ENCODE results near the gene CDC42BPB.

CDC42BPB gene

GRCh38 chr14:102939820-102940561, 117.4 kb downstream of the CDC42BPB start:
- POLR2A ChIA-PET (ENCODE audit: low non-redundant PET): no interaction called here
- H3K27ac ChIP-seq: peak overlapping the region; percentile 3; the same call in 1 of the 2 replicates
- TF ChIP-seq, protein P1, sequence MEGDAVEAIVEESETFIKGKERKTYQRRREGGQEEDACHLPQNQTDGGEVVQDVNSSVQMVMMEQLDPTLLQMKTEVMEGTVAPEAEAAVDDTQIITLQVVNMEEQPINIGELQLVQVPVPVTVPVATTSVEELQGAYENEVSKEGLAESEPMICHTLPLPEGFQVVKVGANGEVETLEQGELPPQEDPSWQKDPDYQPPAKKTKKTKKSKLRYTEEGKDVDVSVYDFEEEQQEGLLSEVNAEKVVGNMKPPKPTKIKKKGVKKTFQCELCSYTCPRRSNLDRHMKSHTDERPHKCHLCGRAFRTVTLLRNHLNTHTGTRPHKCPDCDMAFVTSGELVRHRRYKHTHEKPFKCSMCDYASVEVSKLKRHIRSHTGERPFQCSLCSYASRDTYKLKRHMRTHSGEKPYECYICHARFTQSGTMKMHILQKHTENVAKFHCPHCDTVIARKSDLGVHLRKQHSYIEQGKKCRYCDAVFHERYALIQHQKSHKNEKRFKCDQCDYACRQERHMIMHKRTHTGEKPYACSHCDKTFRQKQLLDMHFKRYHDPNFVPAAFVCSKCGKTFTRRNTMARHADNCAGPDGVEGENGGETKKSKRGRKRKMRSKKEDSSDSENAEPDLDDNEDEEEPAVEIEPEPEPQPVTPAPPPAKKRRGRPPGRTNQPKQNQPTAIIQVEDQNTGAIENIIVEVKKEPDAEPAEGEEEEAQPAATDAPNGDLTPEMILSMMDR (conservative IDR thresholded peaks at IDR 0.05; ENCODE audit: low read depth): no peak
- peak; percentile 46 for DNase-seq (ENCODE audit: low spot score)
- CTCF ChIA-PET: interaction anchor here (1.2 kb wide), 1 partner anchor 14 kb away, joined by 3 read pairs; no protein-coding TSS in a partner anchor

DNA sequence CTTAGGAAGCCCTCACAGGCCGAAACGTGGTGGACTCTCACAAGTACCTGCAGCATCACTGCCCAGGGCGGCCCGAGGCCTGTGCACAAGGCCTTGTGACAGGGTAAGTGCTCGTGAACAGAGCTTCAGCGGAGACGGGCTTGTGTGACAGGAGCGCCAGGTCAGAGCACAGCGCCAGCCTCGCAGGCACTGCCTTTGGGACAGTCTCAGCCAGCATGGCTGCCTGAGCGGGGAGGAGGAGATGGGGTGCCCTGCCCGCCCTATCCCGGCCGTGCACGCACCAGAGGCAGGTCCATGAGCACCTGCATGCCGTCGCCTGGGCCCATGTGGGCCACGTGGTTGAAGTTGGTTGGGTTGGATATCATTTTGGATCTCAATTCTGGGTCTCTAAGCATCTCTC, 118.0 kb downstream of the CDC42BPB start:
- ChIA-PET CTCF (no interaction called here), POLR2A (ENCODE audit: low non-redundant PET) (no interaction called here)
- H3K27ac ChIP-seq: peak overlapping the region; percentile 3; the same call in 1 of the 2 replicates
- DNase-seq (ENCODE audit: low spot score): no peak
- TF ChIP-seq, protein P1 (conservative IDR thresholded peaks at IDR 0.05; ENCODE audit: low read depth): no peak

GRCh38 chr14:102938191-102938590, 119.2 kb downstream of the CDC42BPB start:
- POLR2A ChIA-PET (ENCODE audit: low non-redundant PET): no interaction called here
- H3K27ac ChIP-seq: 0 out of 2 replicates have a peak overlapping the region, but pooled peaks have one; percentile 3
- TF ChIP-seq, protein P1 (conservative IDR thresholded peaks at IDR 0.05; ENCODE audit: low read depth): no peak
- no peak for DNase-seq (ENCODE audit: low spot score)
- CTCF ChIA-PET: no interaction called here

- POLR2A ChIA-PET (ENCODE audit: low non-redundant PET): no interaction called here
- CTCF ChIA-PET: no interaction called here
- DNase-seq (ENCODE audit: low spot score): no peak
- no peak overlapping the region for H3K27ac ChIP-seq
- TF ChIP-seq, protein P1 (conservative IDR thresholded peaks at IDR 0.05; ENCODE audit: low read depth): no peak
These were observed 119.8 kb downstream of the CDC42BPB start for GRCh38 chr14:102937331-102938175.

- H3K27ac ChIP-seq: no peak overlapping the region
- ChIA-PET CTCF (no interaction called here), POLR2A (ENCODE audit: low non-redundant PET) (interaction anchor here (0.6 kb wide), 1 partner anchor 9 kb away, joined by 7 read pairs; no protein-coding TSS in a partner anchor)
- no peak for DNase-seq (ENCODE audit: low spot score)
- TF ChIP-seq, protein P1 (conservative IDR thresholded peaks at IDR 0.05; ENCODE audit: low read depth): no peak
These were observed 121.6 kb downstream of the CDC42BPB start for GRCh38 chr14:102935756-102936155.

GRCh38 chr14:102933618-102934231, 123.6 kb downstream of the CDC42BPB start:
- TF ChIP-seq, protein P1 (conservative IDR thresholded peaks at IDR 0.05; ENCODE audit: low read depth): no peak
- DNase-seq (ENCODE audit: low spot score): no peak
- POLR2A ChIA-PET (ENCODE audit: low non-redundant PET): interaction anchor here (0.6 kb wide), 1 partner anchor 26 kb away, joined by 6 read pairs; no protein-coding TSS in a partner anchor
- H3K27ac ChIP-seq: peak overlapping the region; percentile 12; the same call in 1 of the 2 replicates
- CTCF ChIA-PET: no interaction called here
